GM21381 (cell line): ENCODE results near the gene SUMO3.

ENCODE experiments used
- ATAC-seq: cut with Tn5 transposase; IDR thresholded peaks from one replicate; pipeline ENCODE4 v1.9.1; 2021; ENCODE audit warnings: mild to moderate bottlenecking, moderate library complexity; ENCODE audit not compliant: unreplicated experiment

The SUMO3 gene

DNA sequence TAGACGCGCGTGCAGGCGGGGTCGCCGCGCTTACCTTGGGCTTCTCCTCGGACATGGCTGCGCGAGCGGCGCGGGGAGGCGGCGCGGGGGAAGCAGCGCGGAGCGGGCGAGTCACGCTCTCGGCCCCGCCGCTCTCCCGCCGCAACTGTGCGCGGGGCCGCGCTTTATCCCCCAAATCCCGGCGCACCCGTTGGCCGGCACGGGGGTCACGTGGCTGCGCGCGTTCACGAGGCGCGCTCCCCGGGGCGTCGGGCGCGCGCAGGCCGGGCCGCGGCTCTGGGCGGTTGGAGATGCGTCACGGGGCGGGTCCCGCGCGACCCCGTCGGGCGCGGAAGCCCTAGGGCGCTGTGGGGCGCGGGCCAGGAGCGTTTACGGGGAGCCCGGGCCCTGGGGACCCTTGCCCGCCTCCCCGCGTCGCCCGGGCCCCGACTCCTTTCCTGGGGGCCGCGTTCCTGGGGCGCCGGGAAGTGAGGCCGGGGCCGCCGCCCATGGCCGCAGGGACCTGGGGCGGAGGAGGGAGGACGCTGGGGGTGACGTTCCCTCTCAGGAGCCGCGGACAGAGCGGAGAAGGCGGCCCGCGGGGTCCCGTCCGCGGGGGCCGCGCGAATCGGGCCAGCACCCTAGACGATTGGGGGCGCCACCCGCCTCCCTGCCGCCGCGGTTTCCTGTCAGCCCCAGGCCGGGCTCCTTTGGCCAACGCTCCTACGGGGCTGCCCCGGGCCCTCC lies at the start of gene SUMO3:
TSS of gene SUMO3 (minus strand) at position 149 of the 726 bp plus-strand sequence. CDS start at position 55, 94 bp downstream.
- peak; percentile 61 for ATAC-seq

DNA sequence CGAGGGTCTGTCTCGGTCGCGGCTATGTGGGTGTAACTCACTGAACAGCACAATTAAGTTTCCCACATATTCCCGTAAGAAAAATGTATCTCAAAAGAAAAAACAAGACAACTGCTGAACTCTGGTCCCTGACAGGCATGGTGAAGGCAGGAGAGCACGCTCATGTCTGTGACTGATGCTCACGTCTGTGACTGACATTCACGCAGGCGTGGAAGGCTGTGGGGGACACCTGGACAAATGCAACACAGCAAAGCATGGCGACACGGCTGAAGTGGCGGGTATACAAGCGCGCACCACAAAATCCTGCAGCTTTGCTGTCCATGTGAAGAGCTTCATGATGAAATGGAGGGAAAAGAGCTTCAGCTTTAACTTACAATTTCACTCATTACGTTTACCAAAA lies 49.6 kb upstream of the SUMO3 start:
- ATAC-seq: no peak

DNA sequence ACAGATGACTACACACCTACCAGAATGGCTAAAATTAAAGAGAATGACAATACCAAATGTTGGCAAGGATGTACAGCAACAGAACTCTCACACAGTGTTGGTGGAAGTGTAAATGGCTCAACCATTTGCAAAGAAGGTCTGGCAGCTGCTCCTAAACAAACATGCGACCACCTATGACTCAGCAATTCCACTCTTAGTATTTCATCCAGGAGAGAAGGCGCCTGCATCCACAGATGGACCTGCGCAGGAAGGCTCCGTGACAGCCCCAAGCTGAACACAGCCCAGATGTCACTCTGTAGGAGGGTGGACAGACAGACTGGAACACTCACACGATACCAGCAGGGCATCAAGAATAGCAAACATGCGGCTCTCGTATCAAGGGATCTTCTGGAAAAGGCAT lies 48.9 kb upstream of the SUMO3 start:
- ATAC-seq: no peak

GRCh38 chr21:44865561-44866280 lies 47.9 kb upstream of the SUMO3 start:
- ATAC-seq: no peak

DNA sequence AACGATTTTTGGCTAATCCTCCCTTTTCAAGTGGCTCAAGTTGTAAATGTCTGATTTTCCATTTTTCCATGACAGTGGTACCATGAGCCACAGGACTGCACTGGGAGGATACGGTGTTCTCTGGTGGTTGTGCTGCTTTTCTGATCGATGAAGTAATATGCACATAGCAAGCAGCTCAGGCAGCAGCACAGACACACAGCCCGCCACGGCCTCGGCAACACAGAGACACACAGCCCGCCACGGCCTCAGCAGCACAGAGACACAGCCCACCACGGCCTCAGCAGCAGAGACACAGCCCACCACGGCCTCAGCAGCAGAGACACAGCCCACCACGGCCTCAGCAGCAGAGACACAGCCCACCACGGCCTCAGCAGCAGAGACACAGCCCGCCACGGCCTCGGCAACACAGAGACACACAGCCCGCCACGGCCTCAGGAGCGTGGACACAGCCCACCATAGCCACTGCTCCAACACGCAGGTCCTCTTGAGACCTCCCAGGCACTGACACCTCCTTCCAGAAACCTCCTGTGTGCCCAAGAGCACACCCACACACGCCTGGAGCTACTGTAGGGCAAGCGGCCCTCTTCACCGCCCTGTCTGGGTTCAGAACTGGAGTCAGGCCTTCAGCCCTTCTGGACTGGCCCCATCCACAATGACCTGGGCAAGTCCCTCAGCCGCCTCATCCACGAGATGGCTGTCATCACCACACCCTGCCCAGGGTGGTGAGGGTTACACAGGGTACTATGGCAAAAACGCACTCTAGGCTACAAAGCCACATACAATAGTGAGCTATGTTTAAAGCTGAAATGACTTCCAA lies 45.2 kb upstream of the SUMO3 start:
- no peak for ATAC-seq

DNA sequence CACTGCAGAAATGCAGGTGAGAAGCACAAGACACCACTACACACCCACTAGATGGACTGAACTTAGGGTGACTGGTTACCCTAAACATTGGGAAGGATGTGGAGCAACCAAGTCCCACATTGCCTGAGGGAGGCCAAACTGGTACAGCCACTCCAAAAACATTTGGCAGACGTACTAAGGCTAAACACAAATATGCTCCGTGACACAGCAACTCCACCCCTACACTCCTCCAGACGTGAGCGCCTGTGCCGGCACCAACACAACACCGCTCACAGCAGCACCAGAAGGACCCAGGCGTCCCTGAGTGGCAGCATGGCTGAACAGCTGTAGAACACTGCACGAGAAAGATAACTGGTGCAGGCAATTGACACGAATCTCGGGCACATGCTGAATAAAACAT lies 40.9 kb upstream of the SUMO3 start:
- ATAC-seq: no peak

GRCh38 chr21:44858291-44858690 lies 40.4 kb upstream of the SUMO3 start:
- no peak for ATAC-seq

DNA sequence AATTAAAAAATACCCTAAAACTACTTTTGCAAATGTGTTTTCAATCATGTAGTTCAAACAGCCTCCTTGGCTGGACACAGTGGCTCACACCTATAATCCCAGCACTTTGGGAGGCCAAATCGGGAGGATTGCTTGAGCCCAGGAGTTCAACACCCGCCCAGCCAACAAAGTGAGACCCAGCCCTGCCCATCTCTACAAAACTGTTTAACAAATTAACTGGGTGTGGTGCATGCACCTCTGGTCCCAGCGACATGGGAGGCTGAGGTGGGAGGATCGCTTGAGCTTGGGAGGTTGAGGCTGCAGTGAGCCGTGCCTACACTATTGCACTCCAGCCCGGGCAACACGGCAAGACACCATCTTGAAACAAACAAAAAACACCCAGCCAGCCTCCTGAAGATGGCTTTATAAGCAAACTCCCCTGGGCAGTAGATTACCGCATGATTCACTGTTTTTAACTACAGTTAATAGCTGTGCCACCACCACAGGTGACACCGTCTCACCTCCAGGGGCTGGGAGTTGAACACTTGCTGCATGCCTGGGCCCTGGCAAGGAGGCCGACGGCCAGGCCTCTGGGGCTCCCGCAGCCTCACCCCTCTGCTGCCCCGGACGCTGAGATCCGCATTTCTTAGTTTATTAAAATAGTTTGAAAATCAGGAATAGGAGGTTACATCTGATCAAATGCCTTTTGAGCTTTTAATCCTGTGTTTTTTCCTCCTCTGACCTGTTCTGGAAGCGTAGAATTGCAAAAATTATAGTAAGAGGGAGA lies 39.4 kb upstream of the SUMO3 start:
- ATAC-seq: no peak

DNA sequence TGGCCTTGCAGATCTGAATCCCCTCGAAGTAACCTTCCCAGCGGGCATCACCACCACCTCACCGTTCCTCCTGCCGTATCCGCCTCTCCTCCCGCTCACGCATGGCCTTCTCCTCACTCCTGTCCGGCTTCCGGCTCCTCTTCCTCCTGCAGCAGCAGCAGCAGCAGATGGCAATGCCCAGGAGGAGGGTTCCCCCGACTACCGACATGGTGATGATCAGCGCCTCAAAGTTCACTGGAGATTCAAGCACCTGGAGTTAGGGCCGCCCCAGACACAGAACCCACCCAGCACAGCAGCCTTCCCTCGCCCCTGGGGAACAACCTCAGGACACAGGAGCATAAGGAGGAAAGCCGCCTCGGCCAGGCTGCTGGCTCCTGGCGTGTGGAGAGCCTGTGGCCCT lies 38.3 kb upstream of the SUMO3 start:
- no peak for ATAC-seq

DNA sequence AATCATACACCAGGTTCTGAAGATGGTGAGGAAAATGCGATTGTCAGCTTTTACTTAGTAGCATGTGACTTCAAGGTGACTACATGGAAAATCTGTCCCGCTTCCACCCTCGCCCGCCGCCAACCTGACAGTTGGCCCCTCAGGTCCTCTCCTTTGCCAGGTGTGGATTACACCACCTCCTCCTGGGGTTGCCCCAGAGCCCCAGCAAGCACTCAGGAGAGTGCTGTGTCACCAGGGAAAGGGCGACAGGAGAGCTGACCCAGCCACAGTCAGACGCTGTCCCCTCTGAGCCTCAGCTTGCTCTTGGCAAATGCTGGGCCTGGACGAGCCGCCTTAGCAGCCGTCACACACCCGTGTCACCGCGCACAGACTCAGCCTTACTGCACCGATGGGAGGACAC lies 37.7 kb upstream of the SUMO3 start:
- no peak for ATAC-seq

DNA sequence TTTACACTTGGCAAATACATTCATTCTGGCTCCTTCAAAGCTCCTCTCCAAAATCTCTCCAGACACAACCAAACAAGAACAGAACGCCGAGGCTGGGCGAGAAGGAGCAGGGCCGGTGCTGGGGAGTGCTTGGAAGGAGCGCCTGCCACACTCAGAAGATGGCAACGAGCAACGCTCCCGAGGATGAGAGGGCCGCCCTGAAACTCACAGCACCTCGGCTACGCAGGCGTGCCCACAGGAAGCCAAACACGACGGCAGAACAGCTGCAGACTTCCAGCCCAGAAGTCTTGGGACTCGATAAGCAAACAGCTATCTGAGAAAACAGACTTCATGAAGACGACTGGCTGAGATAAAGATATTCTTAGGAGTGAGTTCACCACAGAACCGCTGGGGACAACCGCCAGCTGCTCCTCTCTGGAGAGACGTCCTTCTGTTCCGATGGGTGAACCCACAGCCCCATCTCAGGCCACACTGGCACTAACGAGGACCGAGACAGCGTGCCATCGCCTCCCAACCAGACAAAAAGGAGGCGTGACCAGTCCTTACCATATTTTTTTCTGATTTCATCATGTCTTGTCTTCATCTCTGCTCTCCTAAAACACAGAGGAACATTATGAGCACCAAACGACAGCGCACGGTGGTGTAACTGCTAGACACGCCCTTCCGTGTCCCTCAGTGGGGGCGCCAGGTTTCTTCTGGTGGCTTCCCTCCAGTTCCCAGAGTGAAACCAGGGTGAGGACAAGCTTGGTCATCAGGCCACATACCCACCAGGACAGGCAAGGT lies 37.0 kb upstream of the SUMO3 start:
- no peak for ATAC-seq

DNA sequence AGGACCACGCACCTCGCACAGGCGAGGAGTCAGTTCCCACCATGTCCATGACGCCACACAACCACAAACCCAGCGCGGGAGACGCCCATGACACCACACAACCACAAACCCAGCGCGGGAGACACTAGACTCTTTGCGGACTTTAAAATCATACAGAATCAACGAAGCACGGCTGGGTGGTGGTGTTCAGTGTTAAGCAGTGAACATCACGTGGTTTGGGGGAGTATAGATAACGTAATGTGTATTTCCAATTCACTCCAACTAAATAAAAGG lies 36.5 kb upstream of the SUMO3 start:
- ATAC-seq: no peak

DNA sequence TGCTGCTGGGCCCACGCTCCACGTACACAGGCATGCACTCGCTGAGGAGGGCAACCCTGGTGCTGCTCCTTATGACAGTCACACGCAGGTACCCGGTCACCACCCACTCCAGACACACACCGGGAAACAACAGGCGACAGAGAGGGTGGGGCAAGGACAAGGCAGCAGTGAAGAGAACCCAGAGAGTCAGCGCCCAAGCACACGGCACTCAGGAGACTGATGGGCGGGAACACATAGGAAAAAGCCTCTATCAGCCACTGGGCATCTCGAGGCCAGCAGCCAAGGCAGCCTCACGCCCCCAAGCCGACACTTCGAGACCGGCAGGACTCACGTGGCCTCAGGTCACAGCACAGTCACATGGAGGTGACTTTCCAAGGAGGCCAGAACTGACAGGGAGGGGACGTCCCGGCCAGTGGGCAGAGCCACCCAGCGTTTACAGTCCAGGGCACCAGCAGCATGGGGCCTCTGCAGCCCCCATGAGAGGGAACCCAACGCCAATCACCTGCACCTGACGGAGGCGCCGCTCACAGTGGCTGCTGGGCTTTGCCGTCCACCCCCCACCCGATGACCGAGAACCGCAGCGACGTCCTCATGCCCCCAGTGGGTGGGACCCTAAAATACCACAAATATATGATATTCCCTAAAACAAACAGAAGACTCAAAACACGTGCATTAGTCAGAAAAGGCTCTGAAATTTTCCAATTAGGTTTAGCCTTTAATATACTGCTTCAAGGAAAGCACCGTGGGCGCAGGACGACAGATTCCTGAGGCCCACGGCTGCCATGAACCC lies 35.9 kb upstream of the SUMO3 start:
- no peak for ATAC-seq

DNA sequence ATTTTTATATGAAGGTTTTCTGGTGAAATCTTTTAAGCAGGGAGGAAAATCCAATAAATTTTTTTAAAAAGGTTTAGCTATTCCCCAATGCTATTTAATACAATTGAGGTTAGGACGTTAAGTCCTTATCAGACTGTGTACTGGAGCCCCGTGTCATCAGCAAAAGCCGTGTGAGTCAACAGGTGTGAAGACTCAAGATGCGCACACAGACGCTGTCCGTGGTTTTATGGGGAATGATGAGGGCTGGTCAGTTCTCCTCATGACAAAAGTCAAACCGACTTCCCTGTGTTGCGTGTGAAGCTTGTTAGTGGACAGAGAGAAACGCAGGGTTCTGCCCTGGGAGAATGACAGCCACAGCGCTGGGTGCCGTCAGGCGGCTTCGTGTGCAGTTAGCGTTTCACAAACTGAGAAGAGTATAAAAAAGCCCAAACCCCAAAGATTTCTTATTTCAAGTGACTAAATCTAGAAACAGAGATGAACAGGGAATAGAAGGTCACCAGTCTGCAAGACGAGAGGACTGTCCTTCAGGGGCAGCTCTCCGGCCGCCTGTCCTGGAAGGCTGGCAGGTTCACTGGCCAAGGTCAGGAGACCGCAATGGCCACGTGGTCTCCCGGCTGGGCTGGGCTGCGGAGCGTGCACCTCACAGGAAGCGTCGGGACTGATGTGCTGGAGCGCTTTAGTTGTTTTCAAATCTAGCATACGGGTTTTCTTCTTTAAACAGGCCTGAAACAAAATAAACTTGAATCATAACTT lies 33.2 kb upstream of the SUMO3 start:
- ATAC-seq: no peak

GRCh38 chr21:44850208-44850800 lies 32.4 kb upstream of the SUMO3 start:
- ATAC-seq: no peak

GRCh38 chr21:44849616-44850130 lies 31.8 kb upstream of the SUMO3 start:
- ATAC-seq: no peak

DNA sequence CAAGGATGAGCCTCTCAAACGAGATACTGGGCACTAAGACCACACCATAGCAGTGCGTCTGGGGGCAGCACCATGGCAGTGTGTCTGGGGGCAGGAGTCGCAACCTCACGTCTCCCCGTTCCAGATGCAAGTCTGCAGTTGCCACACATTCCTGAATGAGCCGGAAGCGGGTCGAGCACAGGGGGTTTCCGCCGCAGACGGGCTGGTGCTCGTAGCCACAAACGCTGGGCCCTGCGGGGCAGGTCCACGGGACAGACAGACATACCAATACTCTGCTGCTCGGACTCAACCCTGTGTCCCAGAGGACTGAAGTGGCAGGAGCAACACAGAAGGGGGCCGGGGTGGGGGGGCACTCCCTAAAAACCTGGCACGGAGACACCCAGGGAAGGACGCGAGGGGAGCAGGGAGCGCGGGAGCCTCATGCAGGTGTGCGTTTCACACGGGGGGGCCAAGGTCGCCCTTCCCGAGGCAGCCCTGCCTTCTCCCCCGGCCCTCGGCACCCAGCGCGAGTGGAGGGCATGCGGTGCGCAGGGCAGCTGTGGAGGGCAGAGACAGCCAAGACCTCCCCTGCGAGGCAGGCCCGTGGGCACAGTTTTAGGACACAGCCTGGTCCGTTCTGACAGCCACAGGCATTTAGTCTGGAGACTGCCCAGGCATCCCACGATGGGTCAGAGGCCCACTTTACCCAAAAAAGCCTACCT lies 31.1 kb upstream of the SUMO3 start:
- no peak for ATAC-seq
